Measurements from ENCODE around the gene IRS4. TPM values are rescaled to one million over a fixed set of nuclear protein-coding genes. Genes with fewer than 3 reads are reported as not detected.

The IRS4 gene
- total RNA-seq, result not detected

DNA sequence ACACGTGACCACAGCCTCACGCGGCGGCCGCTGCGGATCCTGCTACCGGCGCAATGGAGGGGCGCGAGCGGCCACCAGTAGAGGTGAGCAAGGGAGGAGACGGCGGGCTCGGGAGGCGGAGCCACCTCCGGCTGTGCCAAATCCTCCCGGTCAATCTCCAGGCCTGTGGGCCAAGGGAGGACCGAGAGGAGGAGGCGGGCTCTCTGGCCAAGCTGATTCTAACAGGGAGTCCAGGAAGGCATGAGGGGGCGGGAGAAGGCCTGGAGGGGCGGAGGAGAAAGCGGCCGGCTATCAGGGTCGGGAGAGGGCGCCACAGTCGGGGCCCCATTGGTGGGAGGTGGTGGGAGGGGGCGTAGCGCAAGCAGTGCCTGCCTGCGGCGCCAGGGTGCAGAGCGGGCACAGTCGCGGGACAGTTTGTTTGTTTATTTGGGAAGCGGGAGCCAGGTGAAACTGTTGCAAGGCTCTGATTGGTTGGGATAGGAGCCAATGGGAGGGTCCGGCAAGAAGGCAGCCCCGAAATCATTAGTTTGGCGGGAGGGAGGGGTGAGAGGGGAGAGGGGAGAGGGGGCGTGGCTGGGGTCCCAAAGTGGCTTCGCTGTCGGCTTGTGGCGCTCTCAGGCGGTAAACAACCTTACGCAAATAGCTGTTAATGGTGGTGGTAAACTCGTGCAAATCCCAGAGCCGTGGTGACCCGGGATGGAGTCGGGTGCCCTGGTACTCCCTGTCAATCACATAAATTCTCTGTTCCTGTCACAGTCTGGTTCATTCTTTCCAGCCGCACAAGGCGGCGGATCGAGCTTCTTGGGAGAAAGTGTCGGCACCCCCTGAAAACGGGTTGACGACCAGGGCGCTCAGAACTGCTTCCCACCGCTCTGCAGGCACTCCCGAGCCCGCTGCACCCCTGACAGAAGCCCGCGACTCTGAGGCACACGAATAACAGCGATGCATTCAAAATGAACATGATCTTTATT, at the start of gene IRS4:
IRS4 (minus strand) TSS at position 55 of the 971 bp plus-strand sequence.
- no peak within 1 kb of the TSS for H3K27ac ChIP-seq
- peaks cover 0 to 7% of the 10 kb centered on the region in 2 donors for H3K27me3 ChIP-seq
- H3K4me3 ChIP-seq, result peak within 1 kb of the TSS; percentile 26 to 45
- TF ChIP-seq, protein P1, sequence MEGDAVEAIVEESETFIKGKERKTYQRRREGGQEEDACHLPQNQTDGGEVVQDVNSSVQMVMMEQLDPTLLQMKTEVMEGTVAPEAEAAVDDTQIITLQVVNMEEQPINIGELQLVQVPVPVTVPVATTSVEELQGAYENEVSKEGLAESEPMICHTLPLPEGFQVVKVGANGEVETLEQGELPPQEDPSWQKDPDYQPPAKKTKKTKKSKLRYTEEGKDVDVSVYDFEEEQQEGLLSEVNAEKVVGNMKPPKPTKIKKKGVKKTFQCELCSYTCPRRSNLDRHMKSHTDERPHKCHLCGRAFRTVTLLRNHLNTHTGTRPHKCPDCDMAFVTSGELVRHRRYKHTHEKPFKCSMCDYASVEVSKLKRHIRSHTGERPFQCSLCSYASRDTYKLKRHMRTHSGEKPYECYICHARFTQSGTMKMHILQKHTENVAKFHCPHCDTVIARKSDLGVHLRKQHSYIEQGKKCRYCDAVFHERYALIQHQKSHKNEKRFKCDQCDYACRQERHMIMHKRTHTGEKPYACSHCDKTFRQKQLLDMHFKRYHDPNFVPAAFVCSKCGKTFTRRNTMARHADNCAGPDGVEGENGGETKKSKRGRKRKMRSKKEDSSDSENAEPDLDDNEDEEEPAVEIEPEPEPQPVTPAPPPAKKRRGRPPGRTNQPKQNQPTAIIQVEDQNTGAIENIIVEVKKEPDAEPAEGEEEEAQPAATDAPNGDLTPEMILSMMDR (IDR thresholded peaks at IDR 0.05), result no peak
- peaks cover 0 to 19% of the 10 kb centered on the region in 2 donors for H3K4me1 ChIP-seq
- no peaks in the 10 kb centered on the region for H3K9me3 ChIP-seq
- no peaks in the 10 kb centered on the region for H3K36me3 ChIP-seq
- DNase-seq (ENCODE audit: low spot score), result no peak

- Histone ChIP-seq H3K4me1 (no peaks in the 10 kb centered on the region), H3K4me3 (no peak overlapping the region), H3K27ac (no peak overlapping the region), H3K27me3 (no peaks in the 10 kb centered on the region), H3K9me3 (peaks cover 0 to 9% of the 10 kb centered on the region in 2 donors), H3K36me3 (no peaks in the 10 kb centered on the region)
- TF ChIP-seq, protein P1 (IDR thresholded peaks at IDR 0.05), result no peak
- DNase-seq (ENCODE audit: low spot score), result no peak
Measured at GRCh38 chrX:108772549-108772948, 36.2 kb upstream of the IRS4 start.

- Histone ChIP-seq H3K27ac (no peak overlapping the region), H3K36me3 (no peaks in the 10 kb centered on the region), H3K27me3 (no peaks in the 10 kb centered on the region), H3K4me1 (no peaks in the 10 kb centered on the region), H3K4me3 (no peak overlapping the region), H3K9me3 (no peaks in the 10 kb centered on the region)
- DNase-seq (ENCODE audit: low spot score), result no peak
- TF ChIP-seq, protein P1 (IDR thresholded peaks at IDR 0.05), result no peak
Measured at GRCh38 chrX:108763559-108763958, 27.2 kb upstream of the IRS4 start.

- H3K4me3 ChIP-seq, result no peak overlapping the region
- no peak overlapping the region for H3K27ac ChIP-seq
- H3K9me3 ChIP-seq, result no peaks in the 10 kb centered on the region
- no peak for DNase-seq (ENCODE audit: low spot score)
- peaks cover 0 to 19% of the 10 kb centered on the region in 2 donors for H3K4me1 ChIP-seq
- peaks cover 0 to under 1% of the 10 kb centered on the region in 2 donors for H3K27me3 ChIP-seq
- TF ChIP-seq, protein P1 (IDR thresholded peaks at IDR 0.05), result no peak
- no peaks in the 10 kb centered on the region for H3K36me3 ChIP-seq
Measured at GRCh38 chrX:108740299-108740774, 4.0 kb upstream of the IRS4 start.

GRCh38 chrX:108737754-108738153, 1.4 kb upstream of the IRS4 start:
- TF ChIP-seq, protein P1 (IDR thresholded peaks at IDR 0.05), result no peak
- no peak for DNase-seq (ENCODE audit: low spot score)
- Histone ChIP-seq H3K27me3 (peaks cover 0 to 7% of the 10 kb centered on the region in 2 donors), H3K4me3 (no peak overlapping the region), H3K36me3 (no peaks in the 10 kb centered on the region), H3K9me3 (no peaks in the 10 kb centered on the region), H3K4me1 (peaks cover 0 to 19% of the 10 kb centered on the region in 2 donors), H3K27ac (no peak overlapping the region)
